ENCODE results near the gene SLC37A1.

GRCh38 chr21:42599486-42599885, 85.8 kb downstream of the SLC37A1 start:
- no peak for TF ChIP-seq CTCF (IDR thresholded peaks at IDR 0.05; ENCODE audit: low read depth, low read length, missing input control)
- TF ChIP-seq ATF3 (IDR thresholded peaks at IDR 0.05), result no peak
- TF ChIP-seq GABPA (IDR thresholded peaks at IDR 0.05 in 1 of 2, conservative IDR thresholded peaks at IDR 0.05 in 1 of 2), result no peak
- no peak for TF ChIP-seq JUND (IDR thresholded peaks at IDR 0.05)
- no peak for TF ChIP-seq YY1 (IDR thresholded peaks at IDR 0.05)

Measured in liver (tissue), 3 donors.